Activated CD4-positive, CD25-positive, alpha-beta regulatory T cell treated with anti-CD3 and anti-CD28 coated beads, Interleukin-2, amount 50 U/mL, for 16 hours (primary cell): Measurements from ENCODE around the gene PERP.

Source experiments
- DNase-seq: peaks from one replicate; pipeline ENCODE4 v3.0.0-alpha.2; 2020; ENCODE audit warnings: low read depth, low spot score

Gene PERP

GRCh38 chr6:138052783-138053182, 54.4 kb downstream of the PERP start:
- DNase-seq = no peak

GRCh38 chr6:138044972-138045371, 62.2 kb downstream of the PERP start:
- no peak for DNase-seq

DNA sequence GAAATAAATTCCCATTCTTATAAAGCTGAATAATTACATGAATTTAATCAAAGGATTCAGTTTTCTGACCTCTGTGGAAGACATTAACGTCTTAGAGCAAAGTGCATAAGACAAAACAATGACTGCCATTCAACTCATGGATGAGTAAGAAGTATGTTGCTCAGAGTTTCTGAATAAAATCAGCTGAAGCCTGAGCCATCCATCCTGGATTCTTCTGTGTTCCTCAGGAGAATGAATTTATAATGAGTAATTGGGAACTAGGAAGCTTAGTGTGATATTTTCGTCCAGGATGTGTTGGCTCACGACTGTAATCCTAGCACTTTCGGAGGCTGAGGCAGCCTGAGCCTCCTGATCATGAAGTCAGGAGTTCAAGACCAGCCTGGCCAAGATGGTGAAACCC, 62.8 kb downstream of the PERP start:
- DNase-seq = no peak
